HG03097 (cell line): Measurements from ENCODE around the gene COX4I2.
A peak's percentile ranks its signal among the peaks of the same experiment; 100 is the strongest.
"Not testable (repeated sequence)": the region's sequence is repeated elsewhere in the genome, so short reads cannot be mapped to it uniquely, and the experiment has no call there.

ENCODE experiments used
- ATAC-seq: cut with Tn5 transposase; IDR thresholded peaks from one replicate; pipeline ENCODE4 v1.9.1; 2021; ENCODE audit not compliant: unreplicated experiment, low FRiP score

The COX4I2 gene

DNA sequence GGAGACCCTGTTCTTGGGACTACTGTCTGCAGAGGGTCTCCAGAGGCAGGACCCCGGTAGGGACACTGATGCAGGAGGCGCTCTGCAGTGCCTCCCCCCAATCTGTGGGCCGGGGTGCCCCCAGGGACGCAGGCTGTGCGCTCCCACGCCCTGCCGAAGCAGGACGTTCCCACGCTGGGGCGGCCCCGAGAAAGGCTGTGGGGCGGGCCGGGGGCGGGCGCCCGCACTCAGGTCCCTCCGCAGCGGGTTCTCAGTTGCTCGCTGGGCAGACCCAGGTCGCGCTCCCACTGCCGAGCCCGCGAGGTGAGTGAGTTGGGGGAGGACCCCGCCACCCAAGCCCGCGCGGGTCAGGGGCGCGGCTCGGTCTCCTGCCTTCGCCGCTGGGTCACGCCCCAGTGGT is at the start of gene COX4I2:
Gene COX4I2, plus strand, starts transcription at position 253 of the 400 bp plus-strand sequence. CDS start 1,106 bp downstream, outside the sequence.
- ATAC-seq, result no peak

DNA sequence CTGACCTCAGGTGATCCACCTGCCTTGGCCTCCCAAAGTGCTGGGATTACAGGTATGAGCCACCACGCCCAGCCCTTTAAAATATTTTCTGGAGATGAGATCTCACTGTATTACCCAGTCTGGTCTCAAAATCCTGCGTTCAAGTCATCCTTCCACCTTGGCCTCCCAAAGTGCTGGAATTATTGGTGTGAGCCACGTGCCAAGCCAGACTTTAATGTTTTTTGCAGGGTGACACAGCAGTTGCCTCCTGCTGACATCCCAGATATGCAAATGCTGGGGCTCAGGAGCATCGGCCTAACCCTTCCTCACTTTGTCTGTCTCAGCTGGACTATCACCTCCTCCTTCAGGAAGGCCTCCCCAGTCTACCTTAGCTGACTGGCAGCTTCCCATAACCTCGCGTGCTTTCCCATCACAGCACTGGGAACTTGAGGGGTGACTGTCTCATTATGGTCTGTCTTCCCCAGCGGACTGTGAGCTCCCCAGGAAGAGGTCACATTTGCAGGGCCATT is 46.9 kb upstream of the COX4I2 start:
- no peak for ATAC-seq

DNA sequence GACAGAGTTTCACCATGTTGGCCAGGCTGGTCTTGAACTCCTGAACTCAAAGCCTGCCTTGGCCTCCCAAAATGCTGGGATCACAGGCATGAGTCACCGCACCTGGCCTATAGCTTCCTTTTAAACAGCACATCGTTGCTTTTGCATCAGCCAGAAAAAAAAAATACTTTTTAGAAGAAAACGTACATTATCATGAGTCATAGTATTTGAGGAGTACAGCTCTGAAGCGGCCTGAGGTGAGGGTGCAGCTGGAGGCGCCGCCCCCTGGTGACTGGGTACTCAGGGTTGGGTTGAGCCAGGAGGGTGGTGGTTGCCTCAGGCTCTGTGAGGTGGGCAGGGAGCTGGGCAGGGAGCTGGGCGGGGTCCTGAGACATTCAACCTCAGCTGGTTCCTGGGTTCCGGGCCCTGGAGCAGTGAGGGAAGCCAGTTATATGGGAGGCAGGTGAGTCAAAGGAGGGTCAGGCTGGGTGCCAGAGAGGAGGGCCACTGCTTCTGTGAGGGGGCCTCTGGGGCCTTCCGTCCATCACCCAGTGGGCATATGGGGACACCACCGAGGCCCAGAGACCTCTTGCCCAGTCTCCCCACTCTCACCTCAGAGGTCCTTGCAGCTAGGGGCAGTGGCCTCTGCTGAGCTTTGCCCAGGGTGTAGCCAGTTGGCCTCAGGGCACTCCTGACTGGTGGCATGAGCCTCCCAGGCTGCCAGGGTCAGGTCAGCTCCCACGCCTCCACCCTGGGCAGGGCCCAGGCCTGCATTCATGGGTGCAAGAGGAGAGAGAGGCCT is 44.3 kb upstream of the COX4I2 start:
- no peak for ATAC-seq

GRCh38 chr20:31594002-31594557 is 43.6 kb upstream of the COX4I2 start:
- no peak for ATAC-seq

DNA sequence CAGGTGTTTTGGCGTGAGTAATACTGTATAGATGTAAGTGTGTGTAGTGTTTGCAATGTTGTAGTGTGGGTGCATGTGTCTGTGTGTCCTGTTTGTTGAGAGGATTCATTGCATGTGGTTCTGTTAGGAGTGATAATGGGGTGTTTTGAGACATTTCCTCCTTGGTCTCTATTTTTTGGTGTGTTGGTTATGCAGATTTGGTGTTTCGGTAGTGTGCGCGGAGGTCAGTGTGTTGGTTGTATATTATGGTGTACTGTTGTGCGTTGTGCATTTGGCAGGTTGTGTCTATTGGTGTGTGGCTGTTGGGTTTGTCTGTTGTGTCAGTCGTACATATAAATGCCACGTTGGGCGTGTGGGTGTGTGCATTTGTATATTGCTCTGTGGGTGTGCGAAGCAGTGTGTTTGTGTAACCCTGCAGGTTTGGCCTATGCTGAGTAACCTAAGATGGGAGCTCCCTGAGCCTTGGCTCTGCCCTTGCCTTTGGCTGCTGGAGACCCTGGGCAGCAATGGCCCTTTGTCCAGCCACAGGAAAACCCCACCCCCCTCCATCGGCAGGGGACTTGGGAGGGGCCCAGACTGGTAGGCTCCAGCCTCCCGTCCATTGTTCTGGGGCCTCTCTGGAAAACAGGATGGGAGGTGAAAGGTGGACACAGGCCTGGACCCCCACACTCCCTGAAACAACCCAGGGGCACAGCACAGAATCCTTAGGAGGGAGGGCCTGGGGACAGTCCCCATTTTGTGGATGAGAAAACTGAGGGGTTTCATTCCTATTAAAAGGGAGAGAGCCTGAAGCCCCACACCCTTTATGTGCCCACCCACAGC is 42.9 kb upstream of the COX4I2 start:
- ATAC-seq, result no peak

- ATAC-seq, result no peak
Measured at GRCh38 chr20:31595380-31595653, 42.4 kb upstream of the COX4I2 start.

- no peak for ATAC-seq
Measured at GRCh38 chr20:31595654-31596411, 41.9 kb upstream of the COX4I2 start.

DNA sequence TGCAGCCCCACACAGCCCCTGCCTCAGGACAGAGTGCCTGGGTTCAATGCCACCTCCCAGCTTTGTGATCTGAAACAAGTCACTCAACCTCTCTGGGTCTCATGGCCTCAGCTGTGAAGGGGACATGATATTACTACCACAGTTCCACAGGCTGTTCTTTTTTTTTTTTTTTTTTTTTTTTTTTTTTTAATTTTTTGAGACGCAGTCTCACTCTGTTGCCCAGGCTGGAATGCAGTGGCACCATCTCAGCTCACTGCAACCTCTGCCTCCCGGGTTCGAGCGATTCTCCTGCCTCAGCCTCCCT is 41.3 kb upstream of the COX4I2 start:
- ATAC-seq, result not testable (repeated sequence)

- no peak for ATAC-seq
Measured at GRCh38 chr20:31596831-31597480, 40.8 kb upstream of the COX4I2 start.

- no peak for ATAC-seq
Measured at GRCh38 chr20:31597481-31597855, 40.2 kb upstream of the COX4I2 start.

DNA sequence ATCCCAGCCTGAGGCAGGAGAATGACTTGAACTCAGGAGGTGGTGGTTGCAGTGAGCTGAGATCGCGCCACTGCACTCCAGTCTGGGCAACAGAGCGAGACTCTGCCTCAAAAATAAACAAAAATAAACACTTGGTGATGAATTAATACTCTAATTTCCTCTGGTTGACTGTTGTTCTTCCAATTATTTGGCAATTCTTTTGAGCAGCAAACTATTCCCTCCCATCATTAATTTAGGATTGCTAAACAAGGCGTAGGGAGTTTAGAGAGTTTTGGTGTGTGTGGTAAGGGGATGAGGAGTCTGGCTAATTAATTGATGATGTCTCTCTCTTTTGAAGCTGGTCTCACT is 35.3 kb upstream of the COX4I2 start:
- ATAC-seq, result no peak

DNA sequence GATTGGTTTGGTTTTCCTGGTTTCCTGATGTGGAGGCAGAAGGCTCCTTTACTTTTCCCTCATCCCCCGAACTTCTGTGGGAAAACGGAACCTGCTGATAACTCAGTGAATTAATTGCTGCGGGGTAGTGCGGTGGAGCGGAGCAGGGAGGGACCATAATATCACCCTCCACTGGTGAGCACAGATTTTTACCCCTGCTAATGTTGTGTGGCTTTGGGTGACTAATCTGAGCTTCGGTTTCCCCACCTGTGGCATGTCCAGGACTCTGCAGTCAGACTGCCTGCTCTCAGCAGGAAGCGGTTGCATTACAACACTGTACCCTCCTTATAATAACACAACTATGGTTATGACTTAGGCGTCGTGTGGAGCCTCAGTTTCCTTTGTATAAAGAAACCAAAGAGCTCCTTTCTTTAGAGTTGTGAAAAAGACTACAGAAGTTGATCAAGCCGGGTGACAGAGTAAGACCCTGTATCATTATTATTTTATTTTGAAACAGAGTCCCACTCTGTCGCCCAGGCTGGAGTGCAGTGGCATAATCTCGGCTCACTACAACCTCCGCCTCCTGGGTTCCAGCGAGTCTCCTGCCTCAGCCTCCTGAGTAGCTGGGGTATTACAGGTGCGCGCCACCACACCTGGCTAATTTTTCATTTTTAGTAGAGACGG is 34.8 kb upstream of the COX4I2 start:
- ATAC-seq, result peak; percentile 68

DNA sequence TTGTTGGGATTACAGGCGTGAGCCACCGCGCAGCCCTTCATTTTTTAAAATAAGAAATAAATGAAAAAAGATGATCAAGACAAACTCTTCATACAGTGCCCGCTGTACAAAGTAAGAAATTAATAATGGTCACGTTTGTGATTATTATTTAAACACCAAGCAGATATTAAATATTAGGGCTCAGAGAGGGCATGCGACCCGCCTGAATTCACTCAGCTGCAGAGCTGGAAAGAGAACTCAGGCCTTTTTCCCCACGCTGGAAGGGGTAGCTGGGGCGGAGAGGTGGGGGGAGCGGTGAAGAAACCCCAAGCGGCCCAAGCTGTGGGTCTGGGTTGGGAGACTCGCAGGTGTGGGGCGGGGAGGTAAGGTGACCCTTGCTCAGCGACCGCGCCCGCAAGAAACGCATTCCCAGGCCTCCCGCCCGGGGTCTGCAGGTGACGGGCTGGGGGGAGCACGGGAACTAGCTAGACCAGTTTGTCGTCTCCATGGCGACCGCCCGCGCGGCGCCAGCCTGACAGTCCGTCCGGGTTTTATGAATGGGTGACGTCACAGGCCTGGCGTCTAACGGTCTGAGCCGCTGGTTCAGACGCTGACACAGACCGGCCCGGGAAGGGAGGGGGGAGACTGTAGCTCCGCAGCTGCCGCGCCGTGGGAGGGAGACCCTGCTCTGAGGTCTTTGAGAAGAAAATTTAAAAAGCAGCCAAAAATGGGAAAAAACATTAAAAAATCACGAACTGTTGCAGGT is 33.7 kb upstream of the COX4I2 start:
- no peak for ATAC-seq

GRCh38 chr20:31604567-31605030 is 33.1 kb upstream of the COX4I2 start:
- ATAC-seq, result no peak

GRCh38 chr20:31605031-31605901 is 32.4 kb upstream of the COX4I2 start, which contains the start of gene ID1:
ID1 (plus strand) TSS chr20:31605289; CDS start chr20:31605388, 99 bp downstream.
- ATAC-seq, result peak; percentile 88

- ATAC-seq, result no peak
Measured at GRCh38 chr20:31605902-31606803, 31.6 kb upstream of the COX4I2 start.
